ENCODE data around the gene RIC1.
"Not testable (repeated sequence)": the region's sequence is repeated elsewhere in the genome, so short reads cannot be mapped to it uniquely, and the experiment has no call there.

RIC1 gene

DNA sequence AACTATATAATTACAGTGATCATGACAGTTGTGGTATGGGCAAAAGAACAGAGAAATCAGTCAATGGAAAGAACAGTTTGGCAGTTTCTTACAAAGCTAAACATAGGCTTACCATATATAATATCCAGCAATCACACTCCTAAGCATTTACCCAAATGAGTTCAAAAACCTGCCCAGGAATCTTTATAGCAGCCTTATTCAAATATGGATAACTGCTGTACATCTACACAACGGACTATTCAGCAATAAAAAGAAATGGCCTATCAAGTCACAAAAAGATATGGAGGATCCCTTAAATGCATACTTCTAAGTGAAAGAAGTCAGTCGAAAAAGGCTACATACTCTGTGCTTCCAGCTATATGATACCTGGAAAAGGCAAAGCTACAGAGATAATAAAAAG lies 167.4 kb downstream of the RIC1 start:
- no peak overlapping the region for H3K4me3 ChIP-seq (ENCODE audit: low read depth, low read length)
- DNase-seq (ENCODE audit: low read depth): no peak
- TF ChIP-seq CTCF (IDR thresholded peaks at IDR 0.05; ENCODE audit: control insufficient read depth, extremely low read depth, insufficient read depth): no peak

GRCh38 chr9:5798581-5798980 lies 169.7 kb downstream of the RIC1 start:
- TF ChIP-seq CTCF (IDR thresholded peaks at IDR 0.05; ENCODE audit: control insufficient read depth, extremely low read depth, insufficient read depth): no peak
- H3K4me3 ChIP-seq (ENCODE audit: low read depth, low read length): no peak overlapping the region
- DNase-seq (ENCODE audit: low read depth): no peak

DNA sequence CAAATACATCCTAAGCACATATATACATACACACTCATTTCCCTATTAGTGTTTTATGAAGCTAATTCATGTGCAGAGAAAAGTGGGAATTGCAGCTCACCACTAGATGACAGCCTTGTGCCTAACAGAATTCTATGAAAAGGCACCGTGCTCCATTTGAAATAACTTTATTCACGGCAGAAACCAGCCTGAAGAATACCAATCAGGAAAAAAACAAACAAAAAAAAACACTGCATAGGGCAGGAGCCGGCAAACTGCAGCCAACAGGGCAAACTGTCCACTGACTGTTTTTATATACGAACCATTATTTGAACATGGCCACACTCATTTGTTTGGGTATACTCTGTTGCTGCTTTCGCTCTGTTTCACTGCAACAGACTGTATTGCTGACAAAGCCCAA lies 170.4 kb downstream of the RIC1 start:
- TF ChIP-seq CTCF (IDR thresholded peaks at IDR 0.05; ENCODE audit: control insufficient read depth, extremely low read depth, insufficient read depth): peak; percentile 88
- H3K4me3 ChIP-seq (ENCODE audit: low read depth, low read length): peak overlapping the region; percentile 16; the same call in 1 of the 2 replicates
- peak; percentile 73 for DNase-seq (ENCODE audit: low read depth)

DNA sequence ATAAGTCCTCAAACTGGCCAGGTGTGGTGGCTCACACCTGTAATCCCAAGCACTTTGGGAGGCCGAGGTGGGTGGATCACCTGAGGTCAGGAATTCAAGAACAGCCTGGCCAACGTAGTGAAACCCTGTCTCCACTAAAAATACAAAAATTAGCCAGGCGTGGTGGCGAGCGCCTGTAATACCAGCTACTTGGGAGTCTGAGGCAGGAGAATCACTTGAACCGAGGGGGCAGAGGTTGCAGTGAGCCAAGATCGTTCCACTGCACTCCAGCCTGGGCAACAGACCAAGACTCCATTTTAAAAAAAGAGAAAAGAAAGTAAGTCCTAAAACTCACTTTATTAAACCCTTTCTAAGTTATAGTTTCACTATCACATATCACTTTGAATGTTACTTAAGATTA lies 171.5 kb downstream of the RIC1 start:
- not testable (repeated sequence) for H3K4me3 ChIP-seq (ENCODE audit: low read depth, low read length)

GRCh38 chr9:5800969-5801738 lies 172.2 kb downstream of the RIC1 start:
- H3K4me3 ChIP-seq (ENCODE audit: low read depth, low read length): no peak overlapping the region
- no peak for DNase-seq (ENCODE audit: low read depth)
- TF ChIP-seq CTCF (IDR thresholded peaks at IDR 0.05; ENCODE audit: control insufficient read depth, extremely low read depth, insufficient read depth): no peak

More for the DNA sequence above, 171.5 kb downstream of the RIC1 start:
- not testable (repeated sequence) for DNase-seq (ENCODE audit: low read depth)

DNA sequence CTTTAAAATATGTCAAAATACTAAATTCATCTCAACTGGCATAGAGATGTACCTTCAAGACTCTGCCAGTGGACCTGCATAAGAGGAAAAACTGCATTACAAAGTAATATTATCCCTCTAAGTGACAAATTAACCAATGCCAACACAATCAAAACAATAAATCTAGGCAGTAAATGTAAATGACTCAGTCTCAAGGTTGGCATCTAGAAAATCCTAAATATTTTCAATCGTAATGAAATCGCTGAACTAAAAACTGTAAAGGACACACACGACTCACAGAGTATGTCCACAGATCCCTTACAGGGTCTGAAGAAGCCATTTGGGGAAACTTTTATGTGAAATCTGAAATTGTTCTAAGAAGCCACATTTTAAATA lies 172.8 kb downstream of the RIC1 start:
- TF ChIP-seq CTCF (IDR thresholded peaks at IDR 0.05; ENCODE audit: control insufficient read depth, extremely low read depth, insufficient read depth): no peak

DNA sequence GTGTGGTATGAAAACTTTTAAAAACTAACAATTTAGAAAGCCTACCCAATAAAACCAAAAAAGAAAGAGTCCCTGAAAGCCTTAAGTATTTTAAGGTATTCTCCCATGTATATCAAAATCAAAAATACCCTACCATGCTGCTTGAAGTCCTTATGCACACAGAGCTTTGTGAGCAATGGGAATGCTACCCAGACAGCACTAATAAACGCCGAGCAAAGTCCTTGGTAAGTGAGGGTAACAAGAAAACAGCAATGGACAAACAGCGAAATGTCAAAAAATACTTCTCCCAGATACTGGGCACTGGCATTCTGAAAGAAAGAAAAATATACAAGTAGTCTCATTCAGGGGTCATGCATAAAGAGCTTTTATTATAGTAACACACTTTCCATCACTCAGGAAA lies 176.6 kb downstream of the RIC1 start:
- DNase-seq (ENCODE audit: low read depth): no peak
- TF ChIP-seq CTCF (IDR thresholded peaks at IDR 0.05; ENCODE audit: control insufficient read depth, extremely low read depth, insufficient read depth): no peak
- no peak overlapping the region for H3K4me3 ChIP-seq (ENCODE audit: low read depth, low read length)

More for the DNA sequence above, 172.8 kb downstream of the RIC1 start:
- no peak for DNase-seq (ENCODE audit: low read depth)
- H3K4me3 ChIP-seq (ENCODE audit: low read depth, low read length): no peak overlapping the region
